Mesendoderm (in vitro differentiated cells): ENCODE results near the gene CCM2L.

ENCODE experiments used
- DNase-seq: peaks from one replicate; pipeline ENCODE4 v3.0.0; 2013
- H2AK5ac ChIP-seq: 2 replicates; pipeline ENCODE4 v1.6.1; 2013; ENCODE audit warnings: low read length, inconsistent platforms
- H2BK120ac ChIP-seq: 2 replicates; pipeline ENCODE4 v1.6.1; 2013; ENCODE audit warnings: low read depth, mild to moderate bottlenecking, low read length, moderate library complexity, mixed read lengths
- H2BK15ac ChIP-seq: replicated peaks from 2 replicates; pipeline ENCODE4 v1.6.1; 2013; ENCODE audit warnings: low read depth, mild to moderate bottlenecking, moderate library complexity
- H2BK5ac ChIP-seq: 2 replicates; pipeline ENCODE4 v1.6.1; 2013; ENCODE audit warnings: low read length, inconsistent platforms
- H3K18ac ChIP-seq: 2 replicates; pipeline ENCODE4 v1.6.1; 2013; ENCODE audit warnings: mild to moderate bottlenecking, low read length, mixed read lengths
- H3K23ac ChIP-seq: one replicate; pipeline ENCODE4 v1.6.1; 2013; ENCODE audit warnings: low read length
- H3K27ac ChIP-seq: 2 replicates; pipeline ENCODE4 v1.5.1; 2013; ENCODE audit warnings: low read depth, mild to moderate bottlenecking, inconsistent platforms, low read length, moderate library complexity
- H3K27me3 ChIP-seq: 2 replicates; pipeline ENCODE4 v1.6.1; 2013; ENCODE audit warnings: low read length, control low read depth, mild to moderate bottlenecking, inconsistent platforms; ENCODE audit not compliant: insufficient read depth, poor library complexity
- H3K36me3 ChIP-seq: 2 replicates; pipeline ENCODE4 v1.6.1; 2013; ENCODE audit warnings: low read length, inconsistent platforms; ENCODE audit not compliant: control insufficient read depth, insufficient read depth
- H3K4ac ChIP-seq: one replicate; pipeline ENCODE4 v1.6.1; 2013; ENCODE audit warnings: low read depth, mild to moderate bottlenecking, low read length, moderate library complexity
- H3K4me1 ChIP-seq: 2 replicates; pipeline ENCODE4 v1.6.1; 2013; ENCODE audit warnings: low read depth, low read length, inconsistent platforms; ENCODE audit not compliant: control insufficient read depth
- H3K4me2 ChIP-seq: 2 replicates; pipeline ENCODE4 v1.6.1; 2013; ENCODE audit warnings: low read length
- H3K4me3 ChIP-seq: 2 replicates; pipeline ENCODE4 v1.5.1; 2013; ENCODE audit warnings: mild to moderate bottlenecking, low read length
- H3K56ac ChIP-seq: one replicate; pipeline ENCODE4 v1.6.1; 2013; ENCODE audit warnings: low read length
- H3K79me1 ChIP-seq: 2 replicates; pipeline ENCODE4 v1.6.1; 2013; ENCODE audit warnings: low read length, inconsistent platforms
- H3K79me2 ChIP-seq: 2 replicates; pipeline ENCODE4 v1.6.1; 2013; ENCODE audit warnings: mild to moderate bottlenecking, low read length; ENCODE audit not compliant: control insufficient read depth, insufficient read depth
- H3K9ac ChIP-seq: 2 replicates; pipeline ENCODE4 v1.6.1; 2013; ENCODE audit warnings: low read length, inconsistent platforms
- H4K5ac ChIP-seq: one replicate; pipeline ENCODE4 v1.6.1; 2013; ENCODE audit warnings: low read length
- H4K8ac ChIP-seq: one replicate; pipeline ENCODE4 v1.6.1; 2013; ENCODE audit warnings: low read depth, mild to moderate bottlenecking, control low read depth, low read length, moderate library complexity
- WGBS: extraction: QIAGEN DNeasy Blood & Tissue Kit; methylation state at CpG from one replicate; pipeline ENCODE4 v1.1.7; 2013; ENCODE audit warnings: low lambda C conversion rate, missing lambda C conversion rate; ENCODE audit not compliant: insufficient coverage; ENCODE audit errors: extremely low coverage; 5-methylcytosine and 5-hydroxymethylcytosine counted together

Gene CCM2L

GRCh38 chr20:31975874-31976273 is 34.4 kb upstream of the CCM2L start:
- H3K79me1 ChIP-seq = no peaks in the 10 kb centered on the region
- peaks cover 2% of the 10 kb centered on the region for H3K4me1 ChIP-seq
- no peaks in the 10 kb centered on the region for H3K79me2 ChIP-seq
- no peak overlapping the region for H3K4ac ChIP-seq
- H3K4me3 ChIP-seq = no peak overlapping the region
- no CpG with 5 or more reads among the region's 2 CpGs for WGBS
- H2BK120ac ChIP-seq = no peak overlapping the region
- no peak overlapping the region for H3K4me2 ChIP-seq
- no peak for DNase-seq
- no peak overlapping the region for H3K18ac ChIP-seq
- no peak overlapping the region for H3K27ac ChIP-seq
- no peak overlapping the region for H2AK5ac ChIP-seq
- no peak overlapping the region for H3K9ac ChIP-seq
- no peak overlapping the region for H3K23ac ChIP-seq
- no peak overlapping the region for H4K5ac ChIP-seq
- H3K27me3 ChIP-seq = no peaks in the 10 kb centered on the region
- no peaks in the 10 kb centered on the region for H3K36me3 ChIP-seq
- H3K56ac ChIP-seq = no peak overlapping the region
- H2BK5ac ChIP-seq = no peak overlapping the region
- no peak overlapping the region for H2BK15ac ChIP-seq
- H4K8ac ChIP-seq = no peak overlapping the region

- Histone ChIP-seq H3K4ac (no peak overlapping the region), H2BK5ac (no peak overlapping the region), H3K23ac (no peak overlapping the region), H3K79me1 (no peaks in the 10 kb centered on the region), H2BK120ac (no peak overlapping the region), H3K9ac (no peak overlapping the region), H4K8ac (no peak overlapping the region), H2AK5ac (no peak overlapping the region), H3K27me3 (no peaks in the 10 kb centered on the region), H4K5ac (no peak overlapping the region), H3K79me2 (no peaks in the 10 kb centered on the region), H3K56ac (no peak overlapping the region), H3K36me3 (no peaks in the 10 kb centered on the region), H3K4me2 (no peak overlapping the region), H3K18ac (no peak overlapping the region), H3K4me1 (peaks cover 2% of the 10 kb centered on the region), H3K27ac (no peak overlapping the region), H3K4me3 (no peak overlapping the region), H2BK15ac (no peak overlapping the region)
- no CpG with 5 or more reads among the region's 4 CpGs for WGBS
- DNase-seq = no peak
Observed at GRCh38 chr20:31977080-31977479, 33.2 kb upstream of the CCM2L start.

GRCh38 chr20:31979713-31980426 is 30.4 kb upstream of the CCM2L start:
- WGBS = no CpG with 5 or more reads among the region's 6 CpGs
- no peak overlapping the region for H2BK5ac ChIP-seq
- peak; percentile 18 for DNase-seq
- H3K9ac ChIP-seq = no peak overlapping the region
- no peak overlapping the region for H2BK15ac ChIP-seq
- H3K23ac ChIP-seq = no peak overlapping the region
- H2AK5ac ChIP-seq = no peak overlapping the region
- no peaks in the 10 kb centered on the region for H3K36me3 ChIP-seq
- no peak overlapping the region for H3K4me2 ChIP-seq
- no peaks in the 10 kb centered on the region for H3K27me3 ChIP-seq
- no peaks in the 10 kb centered on the region for H3K79me1 ChIP-seq
- no peak overlapping the region for H3K56ac ChIP-seq
- no peak overlapping the region for H2BK120ac ChIP-seq
- no peak overlapping the region for H4K8ac ChIP-seq
- no peak overlapping the region for H3K4me3 ChIP-seq
- no peak overlapping the region for H3K27ac ChIP-seq
- H3K18ac ChIP-seq = no peak overlapping the region
- peaks cover 2% of the 10 kb centered on the region for H3K4me1 ChIP-seq
- no peak overlapping the region for H4K5ac ChIP-seq
- no peaks in the 10 kb centered on the region for H3K79me2 ChIP-seq
- H3K4ac ChIP-seq = no peak overlapping the region

- Histone ChIP-seq H2BK5ac (no peak overlapping the region), H3K4me1 (no peaks in the 10 kb centered on the region), H3K4me3 (no peak overlapping the region), H4K5ac (no peak overlapping the region), H3K18ac (no peak overlapping the region), H2BK15ac (no peak overlapping the region), H3K79me1 (no peaks in the 10 kb centered on the region), H3K9ac (no peak overlapping the region), H4K8ac (no peak overlapping the region), H3K27ac (no peak overlapping the region), H2AK5ac (no peak overlapping the region), H3K23ac (no peak overlapping the region), H3K56ac (no peak overlapping the region), H3K27me3 (no peaks in the 10 kb centered on the region), H3K79me2 (no peaks in the 10 kb centered on the region), H3K36me3 (no peaks in the 10 kb centered on the region), H3K4ac (no peak overlapping the region), H2BK120ac (no peak overlapping the region), H3K4me2 (no peak overlapping the region)
- no CpG with 5 or more reads among the region's 2 CpGs for WGBS
- no peak for DNase-seq
Observed at GRCh38 chr20:31981784-31982183, 28.5 kb upstream of the CCM2L start.

GRCh38 chr20:31984981-31985471 is 25.2 kb upstream of the CCM2L start:
- H2BK5ac ChIP-seq = no peak overlapping the region
- H3K79me2 ChIP-seq = no peaks in the 10 kb centered on the region
- no peak overlapping the region for H3K56ac ChIP-seq
- no peak overlapping the region for H3K4ac ChIP-seq
- no peak overlapping the region for H3K9ac ChIP-seq
- no peak overlapping the region for H3K18ac ChIP-seq
- H2BK15ac ChIP-seq = no peak overlapping the region
- WGBS = no CpG with 5 or more reads among the region's 6 CpGs
- DNase-seq = no peak
- H3K4me3 ChIP-seq = no peak overlapping the region
- no peak overlapping the region for H3K4me2 ChIP-seq
- H3K36me3 ChIP-seq = no peaks in the 10 kb centered on the region
- H3K27ac ChIP-seq = no peak overlapping the region
- H2BK120ac ChIP-seq = no peak overlapping the region
- H4K8ac ChIP-seq = no peak overlapping the region
- no peak overlapping the region for H2AK5ac ChIP-seq
- no peaks in the 10 kb centered on the region for H3K27me3 ChIP-seq
- H4K5ac ChIP-seq = no peak overlapping the region
- H3K4me1 ChIP-seq = no peaks in the 10 kb centered on the region
- no peaks in the 10 kb centered on the region for H3K79me1 ChIP-seq
- H3K23ac ChIP-seq = no peak overlapping the region

- Histone ChIP-seq H3K4ac (no peak overlapping the region), H2BK15ac (no peak overlapping the region), H2BK5ac (no peak overlapping the region), H4K8ac (no peak overlapping the region), H3K79me1 (no peaks in the 10 kb centered on the region), H3K4me1 (no peaks in the 10 kb centered on the region), H2BK120ac (no peak overlapping the region), H3K4me2 (no peak overlapping the region), H2AK5ac (no peak overlapping the region), H3K27me3 (no peaks in the 10 kb centered on the region), H3K4me3 (no peak overlapping the region), H3K56ac (no peak overlapping the region), H3K18ac (no peak overlapping the region), H3K23ac (no peak overlapping the region), H3K36me3 (no peaks in the 10 kb centered on the region), H3K27ac (no peak overlapping the region), H3K9ac (no peak overlapping the region), H3K79me2 (no peaks in the 10 kb centered on the region), H4K5ac (no peak overlapping the region)
- no CpG with 5 or more reads among the region's 1 CpG for WGBS
- peak; percentile 50 for DNase-seq
Observed at GRCh38 chr20:31987744-31988143, 22.5 kb upstream of the CCM2L start.
